Lung (tissue), 12 donors: ENCODE measurements around the gene EMILIN3. TPM values are rescaled to one million over a fixed set of nuclear protein-coding genes. Genes with fewer than 3 reads are reported as not detected.

Experiments
- ATAC-seq: fragments of 200-7000 bp; cut with Tn5 transposase; one replicate; pipeline ENCODE4 v1.9.1; 2020; ENCODE audit warnings: moderate number of reproducible peaks; ENCODE audit not compliant: insufficient read depth, low FRiP score
- DNase-seq, 3 donors: peaks; one replicate each; pipeline ENCODE4 v3.0.0-alpha.2; 2013 to 2017
- H3K27ac ChIP-seq, 2 donors: one replicate each; pipeline ENCODE4 v1.5.1; 2013; ENCODE audit warnings: mild to moderate bottlenecking in 2 of 2, moderate library complexity in 2 of 2, control low read depth in 1 of 2, inconsistent platforms in 1 of 2, low read depth in 1 of 2, low read length in 1 of 2
- H3K27me3 ChIP-seq, 3 donors: one replicate each; pipeline ENCODE4 v1.5.1; 2013; ENCODE audit warnings: low read length in 2 of 3; ENCODE audit not compliant: control insufficient read depth in 3 of 3, insufficient read depth in 3 of 3
- H3K36me3 ChIP-seq, 4 donors: one replicate each; pipeline ENCODE4 v1.5.1; 2013; ENCODE audit warnings: low read length in 4 of 4, mild to moderate bottlenecking in 1 of 4, moderate library complexity in 1 of 4; ENCODE audit not compliant: control insufficient read depth in 4 of 4, insufficient read depth in 4 of 4
- H3K4me1 ChIP-seq, 5 donors: one replicate each; pipeline ENCODE4 v1.5.1; 2013; ENCODE audit warnings: low read length in 5 of 5, mild to moderate bottlenecking in 2 of 5, moderate library complexity in 1 of 5; ENCODE audit not compliant: control insufficient read depth in 5 of 5, insufficient read depth in 5 of 5
- H3K4me3 ChIP-seq: one replicate; pipeline ENCODE4 v1.5.1; 2013; ENCODE audit warnings: mild to moderate bottlenecking, control low read depth, moderate library complexity
- H3K9ac ChIP-seq, 2 donors: one replicate each; pipeline ENCODE4 v1.5.1; 2013; ENCODE audit warnings: low read length in 2 of 2, control low read depth in 1 of 2; ENCODE audit not compliant: insufficient read depth in 1 of 2
- H3K9me3 ChIP-seq, 4 donors: one replicate each; pipeline ENCODE4 v1.5.1; 2013; ENCODE audit warnings: low read length in 3 of 4, mild to moderate bottlenecking in 1 of 4, moderate library complexity in 1 of 4; ENCODE audit not compliant: control insufficient read depth in 4 of 4, insufficient read depth in 3 of 4
- CTCF ChIP-seq: IDR thresholded peaks from 2 replicates; pipeline ENCODE4 v1.5.1; 2012; ENCODE audit warnings: mild to moderate bottlenecking; ENCODE audit errors: control extremely low read depth, extremely low read depth
- WGBS, 2 donors: extraction: QIAGEN DNeasy Blood & Tissue Kit; methylation state at CpG; one replicate each; pipeline ENCODE4 v1.1.7; 2013; 5-methylcytosine and 5-hydroxymethylcytosine counted together
- polyA plus RNA-seq, 2 donors: library from polyadenylated mRNA; stranded (reverse); fragments of 200-250 nt; gene quantifications; one replicate each; pipeline ENCODE4 v1.2.1, GENCODE V29; 2013
- total RNA-seq, 2 donors: library from RNA; depleted of rRNA in 1 of 2; stranded (reverse); fragments of >200 nt in 1 of 2; gene quantifications; one replicate each; pipeline ENCODE4 v1.2.1, GENCODE V29; 2014 to 2021
- donor health status: control.
- donor health status: control.
- donor health status: Bipolar disorder and iron deficiency.
- donor health status: healthy.
- donor health status: DM: yes; HTN: yes; CAD: no.

EMILIN3 gene
- total and polyA plus RNA-seq, 4 donors = 0.06 to 1.7 (median 0.29) TPM

- Histone ChIP-seq H3K27ac (no peak overlapping the region), H3K36me3 (peaks cover 16 to 77% (median 48%) of the 10 kb centered on the region in 4 donors), H3K9me3 (no peaks in the 10 kb centered on the region), H3K9ac (no peak overlapping the region), H3K4me3 (no peak overlapping the region), H3K27me3 (no peaks in the 10 kb centered on the region), H3K4me1 (peaks cover 0 to 4% (median 0%) of the 10 kb centered on the region in 5 donors)
- TF ChIP-seq CTCF = no peak
- WGBS, 2 donors = 48 to 66% methylated on average over 5 of the region's 5 CpGs
- ATAC-seq (no peak), DNase-seq (no peak)
Measured at GRCh38 chr20:41408156-41408794, 41.7 kb upstream of the EMILIN3 start.

GRCh38 chr20:41407607-41408006, 41.0 kb upstream of the EMILIN3 start:
- Histone ChIP-seq H3K9ac (no peak overlapping the region), H3K27ac (no peak overlapping the region)

GRCh38 chr20:41406896-41407444, 40.4 kb upstream of the EMILIN3 start:
- H3K9ac ChIP-seq = no peak overlapping the region

More at GRCh38 chr20:41407607-41408006, 41.0 kb upstream of the EMILIN3 start:
- no peak for DNase-seq
- no peak for ATAC-seq
- 83 to 84% methylated on average over 10 of the region's 10 CpGs for WGBS, 2 donors
- Histone ChIP-seq H3K36me3 (peaks cover 16 to 71% (median 46%) of the 10 kb centered on the region in 4 donors), H3K4me1 (peaks cover 0 to 4% (median 0%) of the 10 kb centered on the region in 5 donors), H3K9me3 (no peaks in the 10 kb centered on the region), H3K4me3 (no peak overlapping the region), H3K27me3 (no peaks in the 10 kb centered on the region)
- TF ChIP-seq CTCF = no peak

More at GRCh38 chr20:41406896-41407444, 40.4 kb upstream of the EMILIN3 start:
- ATAC-seq = no peak
- H3K4me1 ChIP-seq = peaks cover 0 to 4% (median 0%) of the 10 kb centered on the region in 5 donors
- WGBS, 2 donors = 86 to 95% methylated on average over 7 of the region's 7 CpGs
- no peaks in the 10 kb centered on the region for H3K9me3 ChIP-seq
- H3K27me3 ChIP-seq = no peaks in the 10 kb centered on the region
- H3K4me3 ChIP-seq = no peak overlapping the region
- H3K36me3 ChIP-seq = peaks cover 16 to 68% (median 41%) of the 10 kb centered on the region in 4 donors
- no peak overlapping the region for H3K27ac ChIP-seq
- no peak for DNase-seq
- TF ChIP-seq CTCF = no peak
